ENCODE results near the gene RPS15. TPM values are rescaled to one million over a fixed set of nuclear protein-coding genes. Genes with fewer than 3 reads are reported as not detected.

The RPS15 gene
- total and polyA plus RNA-seq, 10 of the 15 experiments (the other 5 are each of a cell fraction or from before 2014, with no cell fraction given), result 559 to 3,158 (median 1,413) TPM

- TF ChIP-seq, protein P1, sequence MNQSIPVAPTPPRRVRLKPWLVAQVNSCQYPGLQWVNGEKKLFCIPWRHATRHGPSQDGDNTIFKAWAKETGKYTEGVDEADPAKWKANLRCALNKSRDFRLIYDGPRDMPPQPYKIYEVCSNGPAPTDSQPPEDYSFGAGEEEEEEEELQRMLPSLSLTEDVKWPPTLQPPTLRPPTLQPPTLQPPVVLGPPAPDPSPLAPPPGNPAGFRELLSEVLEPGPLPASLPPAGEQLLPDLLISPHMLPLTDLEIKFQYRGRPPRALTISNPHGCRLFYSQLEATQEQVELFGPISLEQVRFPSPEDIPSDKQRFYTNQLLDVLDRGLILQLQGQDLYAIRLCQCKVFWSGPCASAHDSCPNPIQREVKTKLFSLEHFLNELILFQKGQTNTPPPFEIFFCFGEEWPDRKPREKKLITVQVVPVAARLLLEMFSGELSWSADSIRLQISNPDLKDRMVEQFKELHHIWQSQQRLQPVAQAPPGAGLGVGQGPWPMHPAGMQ (IDR thresholded peaks at IDR 0.05; ENCODE audit: borderline replicate concordance), result no peak
- no peak for TF ChIP-seq MEF2A (IDR thresholded peaks at IDR 0.05; ENCODE audit: insufficient read depth, low read depth, low read length)
- TF ChIP-seq ZNF24 (IDR thresholded peaks at IDR 0.05), result peak; percentile 70; the same call in 1 of the 2 replicates
- TF ChIP-seq ELK1 (IDR thresholded peaks at IDR 0.05; ENCODE audit: low read depth, low read length), result peak; percentile 67
- TF ChIP-seq CEBPB (IDR thresholded peaks at IDR 0.05; ENCODE audit: borderline replicate concordance in 1 of 2, low read depth in 2 of 2, low read length in 2 of 2), result no peak
- TF ChIP-seq TCF12 (IDR thresholded peaks at IDR 0.05; ENCODE audit: low read depth, low read length), result peak; percentile 54; the same call in 1 of the 2 replicates
- TF ChIP-seq, protein P2, sequence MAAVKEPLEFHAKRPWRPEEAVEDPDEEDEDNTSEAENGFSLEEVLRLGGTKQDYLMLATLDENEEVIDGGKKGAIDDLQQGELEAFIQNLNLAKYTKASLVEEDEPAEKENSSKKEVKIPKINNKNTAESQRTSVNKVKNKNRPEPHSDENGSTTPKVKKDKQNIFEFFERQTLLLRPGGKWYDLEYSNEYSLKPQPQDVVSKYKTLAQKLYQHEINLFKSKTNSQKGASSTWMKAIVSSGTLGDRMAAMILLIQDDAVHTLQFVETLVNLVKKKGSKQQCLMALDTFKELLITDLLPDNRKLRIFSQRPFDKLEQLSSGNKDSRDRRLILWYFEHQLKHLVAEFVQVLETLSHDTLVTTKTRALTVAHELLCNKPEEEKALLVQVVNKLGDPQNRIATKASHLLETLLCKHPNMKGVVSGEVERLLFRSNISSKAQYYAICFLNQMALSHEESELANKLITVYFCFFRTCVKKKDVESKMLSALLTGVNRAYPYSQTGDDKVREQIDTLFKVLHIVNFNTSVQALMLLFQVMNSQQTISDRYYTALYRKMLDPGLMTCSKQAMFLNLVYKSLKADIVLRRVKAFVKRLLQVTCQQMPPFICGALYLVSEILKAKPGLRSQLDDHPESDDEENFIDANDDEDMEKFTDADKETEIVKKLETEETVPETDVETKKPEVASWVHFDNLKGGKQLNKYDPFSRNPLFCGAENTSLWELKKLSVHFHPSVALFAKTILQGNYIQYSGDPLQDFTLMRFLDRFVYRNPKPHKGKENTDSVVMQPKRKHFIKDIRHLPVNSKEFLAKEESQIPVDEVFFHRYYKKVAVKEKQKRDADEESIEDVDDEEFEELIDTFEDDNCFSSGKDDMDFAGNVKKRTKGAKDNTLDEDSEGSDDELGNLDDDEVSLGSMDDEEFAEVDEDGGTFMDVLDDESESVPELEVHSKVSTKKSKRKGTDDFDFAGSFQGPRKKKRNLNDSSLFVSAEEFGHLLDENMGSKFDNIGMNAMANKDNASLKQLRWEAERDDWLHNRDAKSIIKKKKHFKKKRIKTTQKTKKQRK (IDR thresholded peaks at IDR 0.05; ENCODE audit: low read depth, low read length), result no peak
- TF ChIP-seq ZNF687 (IDR thresholded peaks at IDR 0.05), result peak; percentile 41
- TF ChIP-seq ZBTB33 (IDR thresholded peaks at IDR 0.05), result no peak
- TF ChIP-seq, protein P3, sequence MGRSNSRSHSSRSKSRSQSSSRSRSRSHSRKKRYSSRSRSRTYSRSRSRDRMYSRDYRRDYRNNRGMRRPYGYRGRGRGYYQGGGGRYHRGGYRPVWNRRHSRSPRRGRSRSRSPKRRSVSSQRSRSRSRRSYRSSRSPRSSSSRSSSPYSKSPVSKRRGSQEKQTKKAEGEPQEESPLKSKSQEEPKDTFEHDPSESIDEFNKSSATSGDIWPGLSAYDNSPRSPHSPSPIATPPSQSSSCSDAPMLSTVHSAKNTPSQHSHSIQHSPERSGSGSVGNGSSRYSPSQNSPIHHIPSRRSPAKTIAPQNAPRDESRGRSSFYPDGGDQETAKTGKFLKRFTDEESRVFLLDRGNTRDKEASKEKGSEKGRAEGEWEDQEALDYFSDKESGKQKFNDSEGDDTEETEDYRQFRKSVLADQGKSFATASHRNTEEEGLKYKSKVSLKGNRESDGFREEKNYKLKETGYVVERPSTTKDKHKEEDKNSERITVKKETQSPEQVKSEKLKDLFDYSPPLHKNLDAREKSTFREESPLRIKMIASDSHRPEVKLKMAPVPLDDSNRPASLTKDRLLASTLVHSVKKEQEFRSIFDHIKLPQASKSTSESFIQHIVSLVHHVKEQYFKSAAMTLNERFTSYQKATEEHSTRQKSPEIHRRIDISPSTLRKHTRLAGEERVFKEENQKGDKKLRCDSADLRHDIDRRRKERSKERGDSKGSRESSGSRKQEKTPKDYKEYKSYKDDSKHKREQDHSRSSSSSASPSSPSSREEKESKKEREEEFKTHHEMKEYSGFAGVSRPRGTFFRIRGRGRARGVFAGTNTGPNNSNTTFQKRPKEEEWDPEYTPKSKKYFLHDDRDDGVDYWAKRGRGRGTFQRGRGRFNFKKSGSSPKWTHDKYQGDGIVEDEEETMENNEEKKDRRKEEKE (IDR thresholded peaks at IDR 0.05), result no peak
- TF ChIP-seq ZBED1 (IDR thresholded peaks at IDR 0.05; ENCODE audit: borderline replicate concordance), result no peak
- TF ChIP-seq SIX5 (IDR thresholded peaks at IDR 0.05; ENCODE audit: low read depth, low read length, severe bottlenecking), result no peak
- TF ChIP-seq RUNX3 (IDR thresholded peaks at IDR 0.05; ENCODE audit: low read length), result peak; percentile 37
Measured at GRCh38 chr19:1478934-1479707, 40.9 kb downstream of the RPS15 start, which contains the start of gene C19orf25 (continued).
